Small intestine (tissue), 7 donors: Measurements from ENCODE around the gene KIAA1217. TPM values are rescaled to one million over a fixed set of nuclear protein-coding genes. Genes with fewer than 3 reads are reported as not detected.

Experiments
- DNase-seq, 2 donors: peaks; one replicate each; pipeline versions ENCODE4 v3.0.0 to v3.0.0-alpha.2; 2013
- FAIRE-seq: peaks from 2 replicates; lab custom pipeline; 2012; peaks lifted over from hg19 to GRCh38; lab: Jason Lieb, UNC
- H3K27ac ChIP-seq, 3 donors: one replicate each; pipeline ENCODE4 v1.5.1; 2013; ENCODE audit warnings: low read length in 2 of 3, mild to moderate bottlenecking in 2 of 3, control low read depth in 1 of 3, inconsistent platforms in 1 of 3, low read depth in 1 of 3, moderate library complexity in 1 of 3
- H3K27me3 ChIP-seq, 3 donors: one replicate each; pipeline ENCODE4 v1.6.1; 2013; ENCODE audit warnings: low read length in 3 of 3, inconsistent platforms in 1 of 3; ENCODE audit not compliant: control insufficient read depth in 3 of 3, insufficient read depth in 3 of 3
- H3K36me3 ChIP-seq, 3 donors: one replicate each; pipeline ENCODE4 v1.6.1; 2013; ENCODE audit warnings: low read length in 3 of 3, inconsistent platforms in 1 of 3, low read depth in 1 of 3, mild to moderate bottlenecking in 1 of 3, moderate library complexity in 1 of 3; ENCODE audit not compliant: control insufficient read depth in 3 of 3, insufficient read depth in 2 of 3
- H3K4me1 ChIP-seq, 3 donors: one replicate each; pipeline ENCODE4 v1.6.1; 2013; ENCODE audit warnings: low read length in 2 of 3, inconsistent platforms in 1 of 3, low read depth in 1 of 3, mild to moderate bottlenecking in 1 of 3, moderate library complexity in 1 of 3; ENCODE audit not compliant: control insufficient read depth in 3 of 3, insufficient read depth in 2 of 3
- H3K4me3 ChIP-seq, 3 donors: one replicate each; pipeline ENCODE4 v1.5.1; 2013; ENCODE audit warnings: low read length in 3 of 3, control low read depth in 1 of 3, inconsistent platforms in 1 of 3, low read depth in 1 of 3, mild to moderate bottlenecking in 1 of 3, moderate library complexity in 1 of 3
- H3K9me3 ChIP-seq, 2 donors: one replicate each; pipeline ENCODE4 v1.6.1; 2013; ENCODE audit warnings: low read depth in 1 of 2, low read length in 1 of 2; ENCODE audit not compliant: control insufficient read depth in 2 of 2, insufficient read depth in 1 of 2
- WGBS, 3 donors: extraction: QIAGEN DNeasy Blood & Tissue Kit; methylation state at CpG; one replicate each; pipeline ENCODE4 v1.1.7; 2013; 5-methylcytosine and 5-hydroxymethylcytosine counted together
- polyA plus RNA-seq, 4 donors: library from polyadenylated mRNA; stranded (reverse) in 3 of 4; unstranded in 1 of 4; fragments of 200-250 nt in 3 of 4; fragments of 120-200 nt in 1 of 4; gene quantifications; one replicate each; pipeline versions ENCODE4 v1.2.1 to v1.2.3, GENCODE V29; 2013
- donor health status: healthy with polysubstance abuse.
- donor health status: control.
- donor health status: control.
- donor health status: Bipolar disorder and iron deficiency.
- donor health status: healthy.

The KIAA1217 gene
- polyA plus RNA-seq, 4 donors = 9.0 to 55.1 (median 11.0) TPM

- Histone ChIP-seq H3K27ac (no peak overlapping the region), H3K4me3 (no peak overlapping the region), H3K27me3 (no peaks in the 10 kb centered on the region), H3K36me3 (peaks cover 0 to 14% (median 0%) of the 10 kb centered on the region in 3 donors), H3K9me3 (no peaks in the 10 kb centered on the region), H3K4me1 (no peaks in the 10 kb centered on the region)
- FAIRE-seq (no peak), DNase-seq (no peak)
- WGBS, 3 donors = 39 to 59% (median 51%) methylated on average over 3 of the region's 3 CpGs
Observed at GRCh38 chr10:24449769-24450310, 240.9 kb downstream of the KIAA1217 start.

GRCh38 chr10:24451325-24451820 lies 242.4 kb downstream of the KIAA1217 start:
- DNase-seq (no peak), FAIRE-seq (no peak)
- Histone ChIP-seq H3K27me3 (no peaks in the 10 kb centered on the region), H3K36me3 (peaks cover 0 to 14% (median 0%) of the 10 kb centered on the region in 3 donors), H3K4me1 (no peaks in the 10 kb centered on the region), H3K9me3 (no peaks in the 10 kb centered on the region), H3K4me3 (no peak overlapping the region), H3K27ac (peak overlapping the region in 1 of 3 donors; percentile 39)
- WGBS, 3 donors = 70 to 89% (median 73%) methylated on average over 4 of the region's 4 CpGs

GRCh38 chr10:24452030-24452429 lies 243.1 kb downstream of the KIAA1217 start:
- Histone ChIP-seq H3K27ac (no peak overlapping the region), H3K36me3 (peaks cover 0 to 12% (median 0%) of the 10 kb centered on the region in 3 donors), H3K4me1 (peaks cover 0 to 3% (median 0%) of the 10 kb centered on the region in 3 donors), H3K9me3 (no peaks in the 10 kb centered on the region), H3K4me3 (no peak overlapping the region), H3K27me3 (no peaks in the 10 kb centered on the region)
- WGBS, 3 donors = 84 to 93% (median 88%) methylated on average over 8 of the region's 8 CpGs
- no peak for DNase-seq
- FAIRE-seq = no peak

- DNase-seq = no peak
- H3K4me1 ChIP-seq = peaks cover 0 to 12% (median 8%) of the 10 kb centered on the region in 3 donors
- H3K36me3 ChIP-seq = peaks cover 0 to 12% (median 0%) of the 10 kb centered on the region in 3 donors
- H3K27ac ChIP-seq = no peak overlapping the region
- H3K27me3 ChIP-seq = no peaks in the 10 kb centered on the region
- H3K9me3 ChIP-seq = no peaks in the 10 kb centered on the region
- no peak for FAIRE-seq
- no peak overlapping the region for H3K4me3 ChIP-seq
Observed at GRCh38 chr10:24453404-24453830, 244.5 kb downstream of the KIAA1217 start.

- no peaks in the 10 kb centered on the region for H3K27me3 ChIP-seq
- H3K36me3 ChIP-seq = peaks cover 0 to 12% (median 0%) of the 10 kb centered on the region in 3 donors
- WGBS, 3 donors = 80 to 91% (median 84%) methylated on average over 4 of the region's 4 CpGs
- peaks cover 0 to 13% (median 8%) of the 10 kb centered on the region in 3 donors for H3K4me1 ChIP-seq
- H3K27ac ChIP-seq = no peak overlapping the region
- DNase-seq (no peak), FAIRE-seq (no peak)
- no peak overlapping the region for H3K4me3 ChIP-seq
- H3K9me3 ChIP-seq = no peaks in the 10 kb centered on the region
Observed at GRCh38 chr10:24453973-24454372, 245.0 kb downstream of the KIAA1217 start.

- Histone ChIP-seq H3K36me3 (peaks cover 0 to 13% (median 0%) of the 10 kb centered on the region in 3 donors), H3K4me3 (no peak overlapping the region), H3K27me3 (no peaks in the 10 kb centered on the region), H3K27ac (no peak overlapping the region), H3K4me1 (peaks cover 0 to 13% (median 8%) of the 10 kb centered on the region in 3 donors), H3K9me3 (no peaks in the 10 kb centered on the region)
- 90 to 93% (median 91%) methylated on average over 4 of the region's 4 CpGs for WGBS, 3 donors
- no peak for DNase-seq
- no peak for FAIRE-seq
Observed at GRCh38 chr10:24455447-24455846, 246.5 kb downstream of the KIAA1217 start.

GRCh38 chr10:24456322-24456721 lies 247.4 kb downstream of the KIAA1217 start:
- H3K9me3 ChIP-seq = no peaks in the 10 kb centered on the region
- 43 to 64% (median 50%) methylated on average over 4 of the region's 4 CpGs for WGBS, 3 donors
- FAIRE-seq = no peak
- peak; percentile 48 to 72 for DNase-seq
- H3K27me3 ChIP-seq = no peaks in the 10 kb centered on the region
- peak overlapping the region in 1 of 3 donors; percentile 35 for H3K27ac ChIP-seq
- H3K36me3 ChIP-seq = peaks cover 0 to 10% (median 0%) of the 10 kb centered on the region in 3 donors
- H3K4me3 ChIP-seq = no peak overlapping the region
- peaks cover 0 to 13% (median 8%) of the 10 kb centered on the region in 3 donors for H3K4me1 ChIP-seq

- FAIRE-seq (no peak), DNase-seq (peak in 1 of 2 donors; percentile 34)
- H3K4me1 ChIP-seq = peaks cover 0 to 13% (median 8%) of the 10 kb centered on the region in 3 donors
- H3K27ac ChIP-seq = peak overlapping the region in 1 of 3 donors; percentile 2
- H3K9me3 ChIP-seq = no peaks in the 10 kb centered on the region
- 64 to 76% (median 71%) methylated on average over 7 of the region's 7 CpGs for WGBS, 3 donors
- H3K36me3 ChIP-seq = peaks cover 0 to 9% (median 0%) of the 10 kb centered on the region in 3 donors
- no peaks in the 10 kb centered on the region for H3K27me3 ChIP-seq
- no peak overlapping the region for H3K4me3 ChIP-seq
Observed at GRCh38 chr10:24457661-24458318, 248.9 kb downstream of the KIAA1217 start.
